Adipocyte (in vitro differentiated cells): ENCODE results near the gene TDRD7.
A peak's percentile ranks its signal among the peaks of the same experiment; 100 is the strongest.

ENCODE experiments used
- DNase-seq: peaks from one replicate; pipeline ENCODE4 v3.0.0-alpha.2; 2015; ENCODE audit warnings: low read depth
- H3K27me3 ChIP-seq: replicated peaks from 2 replicates; pipeline ENCODE4 v1.7.0; 2013; ENCODE audit warnings: mild to moderate bottlenecking, low read length, moderate library complexity; ENCODE audit not compliant: control insufficient read depth, insufficient read depth
- H3K36me3 ChIP-seq: 2 replicates; pipeline ENCODE4 v1.7.0; 2013; ENCODE audit warnings: low read length, mild to moderate bottlenecking, moderate library complexity; ENCODE audit not compliant: control insufficient read depth, insufficient read depth, severe bottlenecking
- H3K4me1 ChIP-seq: 2 replicates; pipeline ENCODE4 v1.7.0; 2013; ENCODE audit warnings: mild to moderate bottlenecking, low read length, moderate library complexity; ENCODE audit not compliant: control insufficient read depth, insufficient read depth
- H3K4me3 ChIP-seq: 2 replicates; pipeline ENCODE4 v1.7.0; 2013; ENCODE audit warnings: mild to moderate bottlenecking, low read length, moderate library complexity
- H3K9ac ChIP-seq: 2 replicates; pipeline ENCODE4 v1.7.0; 2013; ENCODE audit warnings: mild to moderate bottlenecking, low read length, moderate library complexity
- H3K9me3 ChIP-seq: 2 replicates; pipeline ENCODE4 v1.7.0; 2013; ENCODE audit warnings: mild to moderate bottlenecking, low read length, moderate library complexity; ENCODE audit not compliant: control insufficient read depth

TDRD7 gene

DNA sequence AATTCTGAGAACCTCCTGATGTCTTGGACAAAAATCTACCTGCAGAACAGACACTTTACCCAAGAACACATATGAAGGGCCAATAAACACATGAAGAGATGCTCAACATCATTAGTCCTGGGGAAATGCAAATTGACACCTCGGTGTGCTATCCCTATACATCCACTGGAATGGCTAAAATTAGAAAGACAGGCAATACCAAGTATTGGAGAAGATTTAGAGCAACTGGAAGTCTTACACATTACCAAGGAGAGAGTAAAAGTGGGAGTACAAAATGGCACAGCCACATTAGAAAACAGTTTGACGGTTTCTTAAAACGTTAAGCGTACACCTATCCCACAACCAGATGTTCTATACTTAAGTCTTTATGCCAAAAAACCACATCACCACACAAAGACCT is 3.3 kb upstream of the TDRD7 start:
- Histone ChIP-seq H3K9ac (no peak overlapping the region), H3K4me3 (no peak overlapping the region), H3K9me3 (peaks cover 20% of the 10 kb centered on the region), H3K36me3 (no peaks in the 10 kb centered on the region), H3K4me1 (peaks cover 9% of the 10 kb centered on the region), H3K27me3 (peaks cover 31% of the 10 kb centered on the region)
- DNase-seq = no peak

DNA sequence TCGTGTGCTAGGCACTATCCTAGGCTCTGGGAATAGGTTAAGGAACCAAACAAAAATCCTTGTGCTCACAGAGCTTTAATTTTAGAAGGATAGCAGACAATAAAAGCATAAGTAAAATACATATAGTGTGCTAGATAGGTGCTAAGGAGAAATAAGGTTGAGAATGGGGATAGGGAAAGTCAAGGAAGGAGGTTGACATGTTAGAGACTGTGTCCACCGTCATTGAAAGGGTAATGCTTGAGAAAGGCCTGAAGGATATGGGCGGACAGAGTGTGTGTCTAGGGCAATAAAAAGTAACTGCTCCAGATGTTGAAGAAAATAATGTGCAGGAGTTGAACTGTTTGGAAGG is 482 bp upstream of the TDRD7 start:
- no peak for DNase-seq
- Histone ChIP-seq H3K4me3 (peak overlapping the region; percentile 78), H3K9me3 (peaks cover 10% of the 10 kb centered on the region), H3K9ac (peak overlapping the region; percentile 78), H3K36me3 (no peaks in the 10 kb centered on the region), H3K27me3 (peaks cover 24% of the 10 kb centered on the region), H3K4me1 (peaks cover 9% of the 10 kb centered on the region)

DNA sequence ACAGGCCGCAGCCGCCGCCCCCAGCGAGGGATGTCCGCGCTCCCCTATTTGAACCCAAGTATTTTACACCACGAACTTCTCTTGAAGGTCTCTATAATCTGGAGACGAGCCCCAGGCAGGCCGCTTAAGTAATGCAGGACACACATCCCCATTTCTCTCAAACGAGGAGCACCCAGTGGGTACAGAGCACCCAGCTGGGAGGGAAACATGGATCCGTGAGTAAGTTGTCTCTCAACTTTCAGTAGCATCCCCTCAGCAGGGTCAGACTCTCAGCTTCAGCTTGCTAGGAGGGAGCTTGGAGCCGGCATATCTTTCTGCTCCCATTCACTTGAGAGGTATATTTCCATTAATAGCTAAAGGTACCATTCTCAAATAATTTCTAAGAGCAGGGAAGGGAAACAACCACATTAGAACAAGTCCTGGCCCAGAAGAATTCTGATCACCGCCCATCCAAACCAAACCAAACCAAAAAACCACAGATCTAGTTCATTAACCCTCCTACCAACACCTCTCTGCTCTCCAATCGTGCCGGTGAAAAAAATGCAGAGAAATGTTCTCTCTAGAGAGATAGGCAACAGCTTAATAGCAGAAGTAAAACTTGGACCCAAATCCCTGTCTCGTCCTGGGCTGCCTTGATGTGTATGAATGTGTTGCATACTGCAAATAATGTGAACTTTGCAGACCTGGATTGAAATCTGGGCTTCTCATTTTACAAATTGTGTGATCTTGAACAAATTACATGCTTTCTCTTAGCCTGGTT is 910 bp downstream of the TDRD7 start:
- H3K9ac ChIP-seq = peak overlapping the region; percentile 74
- H3K36me3 ChIP-seq = no peaks in the 10 kb centered on the region
- H3K4me1 ChIP-seq = peaks cover 9% of the 10 kb centered on the region
- peak overlapping the region; percentile 84 for H3K4me3 ChIP-seq
- H3K27me3 ChIP-seq = peaks cover 10% of the 10 kb centered on the region
- peaks cover 10% of the 10 kb centered on the region for H3K9me3 ChIP-seq
- DNase-seq = peak; percentile 14

DNA sequence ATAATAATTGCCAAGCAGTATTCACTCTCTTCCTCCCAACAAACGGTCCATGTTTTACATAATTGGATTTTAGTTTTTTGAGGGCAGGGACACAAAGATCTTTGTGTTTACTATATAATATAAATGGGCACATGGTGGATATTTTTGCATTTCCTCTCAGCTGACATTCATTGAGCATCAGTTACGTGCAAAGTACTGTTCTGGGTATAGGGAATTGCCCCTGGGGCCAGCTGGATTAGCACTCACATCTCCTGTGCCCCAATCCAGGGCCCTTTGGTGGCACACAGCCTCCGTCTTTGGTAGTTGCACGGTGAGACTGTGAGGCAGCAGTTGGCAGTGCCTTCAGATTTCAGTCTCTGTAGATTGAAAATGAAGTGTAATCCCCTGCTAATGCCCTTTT is 1.6 kb downstream of the TDRD7 start:
- peaks cover 9% of the 10 kb centered on the region for H3K4me1 ChIP-seq
- peaks cover 9% of the 10 kb centered on the region for H3K9me3 ChIP-seq
- DNase-seq = no peak
- peaks cover 7% of the 10 kb centered on the region for H3K27me3 ChIP-seq
- H3K36me3 ChIP-seq = no peaks in the 10 kb centered on the region
- H3K4me3 ChIP-seq = peak overlapping the region; percentile 84
- no peak overlapping the region for H3K9ac ChIP-seq

DNA sequence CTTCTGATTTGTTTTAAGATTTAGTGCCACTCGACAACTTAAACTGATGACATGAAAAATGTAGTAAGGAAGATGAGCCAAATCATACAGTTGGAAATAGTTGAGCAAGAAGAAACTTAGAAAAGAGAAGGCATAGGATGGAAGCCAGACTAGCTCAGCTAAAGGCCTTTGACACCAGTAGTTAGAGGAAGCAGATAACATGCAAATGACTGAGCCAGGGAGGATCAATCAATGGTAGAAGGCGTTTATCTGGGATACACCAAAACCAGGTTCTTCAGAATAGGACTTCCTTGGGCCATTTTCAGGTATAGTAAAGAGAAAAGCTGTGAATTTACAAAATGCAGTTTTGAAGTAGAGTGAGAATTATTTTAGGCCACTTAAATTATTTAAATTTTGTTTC is 3.2 kb downstream of the TDRD7 start:
- no peaks in the 10 kb centered on the region for H3K36me3 ChIP-seq
- H3K9ac ChIP-seq = no peak overlapping the region
- no peaks in the 10 kb centered on the region for H3K27me3 ChIP-seq
- no peak overlapping the region for H3K4me3 ChIP-seq
- DNase-seq = no peak
- H3K9me3 ChIP-seq = no peaks in the 10 kb centered on the region
- peaks cover 19% of the 10 kb centered on the region for H3K4me1 ChIP-seq

DNA sequence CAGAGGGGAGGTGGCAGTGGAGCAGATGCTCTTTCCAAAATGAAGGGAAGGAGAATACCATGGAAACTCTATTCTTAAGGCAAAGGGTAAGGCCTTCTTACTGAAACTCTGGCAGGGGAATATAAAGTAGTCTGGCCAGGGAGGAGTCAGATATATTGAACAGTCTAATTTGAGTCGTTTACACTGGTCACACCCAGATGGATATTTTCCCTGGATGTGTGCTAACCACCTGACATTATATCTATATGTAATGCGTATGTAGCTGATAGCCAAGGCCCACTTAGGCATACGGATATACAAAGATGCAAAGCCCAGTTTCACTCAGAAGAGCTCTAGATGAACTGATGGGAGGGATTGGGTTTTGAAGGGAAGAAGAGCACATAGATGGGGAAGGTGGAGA is 7.0 kb downstream of the TDRD7 start:
- Histone ChIP-seq H3K4me1 (peaks cover 10% of the 10 kb centered on the region), H3K9ac (no peak overlapping the region), H3K4me3 (no peak overlapping the region), H3K27me3 (no peaks in the 10 kb centered on the region), H3K36me3 (no peaks in the 10 kb centered on the region), H3K9me3 (no peaks in the 10 kb centered on the region)
- DNase-seq = no peak

DNA sequence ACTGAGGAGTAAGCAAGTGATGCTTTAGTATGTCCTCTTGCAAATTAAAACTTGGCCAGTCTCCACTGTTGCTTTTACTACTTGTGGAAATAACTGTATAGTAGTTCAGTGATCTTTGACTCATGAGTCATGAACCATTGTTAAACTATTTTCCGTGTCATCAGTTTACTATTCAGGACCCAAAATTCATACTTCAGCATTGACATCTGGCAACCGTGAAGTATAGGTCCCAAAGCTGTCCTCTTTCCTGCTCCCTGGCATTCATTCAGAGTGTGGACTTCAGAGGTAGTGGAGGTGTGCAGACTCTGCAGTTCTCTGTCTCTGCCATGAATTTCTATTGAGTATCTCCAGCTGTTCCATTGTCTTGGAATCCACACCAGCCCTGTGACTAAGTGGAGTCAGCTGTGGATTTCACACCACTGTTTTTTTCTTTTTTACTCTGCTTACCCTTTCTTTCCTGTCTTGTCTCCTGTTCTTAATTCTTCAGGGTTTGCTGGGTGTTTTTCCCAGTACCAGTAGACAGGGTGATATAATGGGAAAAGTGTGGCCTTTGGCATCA is 7.5 kb downstream of the TDRD7 start:
- H3K4me3 ChIP-seq = no peak overlapping the region
- H3K36me3 ChIP-seq = no peaks in the 10 kb centered on the region
- DNase-seq = peak; percentile 30
- H3K9ac ChIP-seq = no peak overlapping the region
- H3K9me3 ChIP-seq = no peaks in the 10 kb centered on the region
- H3K4me1 ChIP-seq = peaks cover 10% of the 10 kb centered on the region
- no peaks in the 10 kb centered on the region for H3K27me3 ChIP-seq

DNA sequence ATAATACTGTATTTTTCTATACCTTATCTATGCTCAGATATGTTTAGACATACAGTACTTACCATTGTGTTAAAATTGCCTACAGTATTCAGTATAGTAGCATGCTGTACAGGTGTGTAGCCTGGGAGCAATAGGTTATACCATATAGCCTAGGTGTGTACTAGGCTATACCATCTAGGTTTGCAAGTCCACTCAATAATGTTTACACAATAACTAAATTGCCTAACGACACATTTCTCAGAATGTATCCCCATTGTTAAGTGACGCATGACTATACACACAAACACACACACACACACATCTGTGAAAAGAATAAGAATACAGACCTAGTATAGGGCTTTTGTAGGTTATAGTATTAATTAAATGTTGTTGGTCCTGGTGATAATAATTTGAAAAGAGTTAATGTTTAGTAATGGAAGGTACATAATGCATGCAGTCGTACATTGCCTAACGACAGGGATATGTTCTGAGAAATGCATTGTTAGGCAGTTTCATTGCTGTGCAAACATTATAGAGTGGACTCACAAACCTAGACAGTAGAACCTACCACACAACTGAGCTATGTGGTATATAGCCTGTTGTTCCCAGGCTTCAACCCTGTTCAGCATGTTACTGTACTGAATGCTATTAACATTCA is 13.6 kb downstream of the TDRD7 start:
- H3K9me3 ChIP-seq = no peaks in the 10 kb centered on the region
- DNase-seq = no peak
- no peak overlapping the region for H3K9ac ChIP-seq
- peaks cover 10% of the 10 kb centered on the region for H3K36me3 ChIP-seq
- H3K27me3 ChIP-seq = no peaks in the 10 kb centered on the region
- H3K4me3 ChIP-seq = no peak overlapping the region
- H3K4me1 ChIP-seq = peaks cover 5% of the 10 kb centered on the region

DNA sequence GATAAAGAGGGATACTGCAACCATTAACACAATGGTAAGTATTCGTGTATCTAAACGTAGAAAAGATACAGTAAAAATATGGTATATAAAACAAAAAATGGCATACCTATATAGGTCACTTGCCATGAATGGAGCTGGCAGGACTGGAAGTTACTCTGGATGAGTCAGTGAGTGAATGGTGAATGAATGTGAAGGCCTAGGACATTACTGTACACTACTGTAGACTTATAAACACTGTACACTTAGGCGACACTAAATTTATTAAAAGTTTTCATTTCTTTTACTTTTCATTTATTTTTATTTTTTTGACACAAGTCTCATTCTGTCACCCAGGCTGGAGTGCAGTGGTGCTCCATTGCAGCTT is 14.1 kb downstream of the TDRD7 start:
- H3K27me3 ChIP-seq = no peaks in the 10 kb centered on the region
- DNase-seq = no peak
- no peak overlapping the region for H3K9ac ChIP-seq
- no peak overlapping the region for H3K4me3 ChIP-seq
- H3K9me3 ChIP-seq = no peaks in the 10 kb centered on the region
- H3K4me1 ChIP-seq = peaks cover 5% of the 10 kb centered on the region
- H3K36me3 ChIP-seq = peaks cover 10% of the 10 kb centered on the region

DNA sequence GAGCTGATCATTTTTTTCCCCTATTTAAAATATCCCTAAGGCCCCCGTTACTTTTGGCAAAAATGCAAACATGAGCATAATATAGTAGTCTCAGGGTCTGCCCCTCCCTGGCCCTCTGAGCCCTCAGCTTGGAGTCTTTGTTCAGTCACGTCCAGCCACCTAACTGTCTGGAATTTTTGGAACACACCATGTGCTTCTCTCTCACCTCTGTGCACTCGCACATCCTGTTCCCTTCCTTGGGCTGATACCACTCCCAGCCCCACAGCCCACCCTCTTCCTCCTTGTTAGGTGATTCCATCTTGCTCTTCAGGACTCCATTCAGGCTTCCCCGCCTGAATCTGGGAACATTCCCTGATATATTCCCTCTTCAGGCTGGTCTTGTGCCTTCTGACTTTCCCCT is 16.0 kb downstream of the TDRD7 start:
- DNase-seq = no peak
- peaks cover 17% of the 10 kb centered on the region for H3K36me3 ChIP-seq

DNA sequence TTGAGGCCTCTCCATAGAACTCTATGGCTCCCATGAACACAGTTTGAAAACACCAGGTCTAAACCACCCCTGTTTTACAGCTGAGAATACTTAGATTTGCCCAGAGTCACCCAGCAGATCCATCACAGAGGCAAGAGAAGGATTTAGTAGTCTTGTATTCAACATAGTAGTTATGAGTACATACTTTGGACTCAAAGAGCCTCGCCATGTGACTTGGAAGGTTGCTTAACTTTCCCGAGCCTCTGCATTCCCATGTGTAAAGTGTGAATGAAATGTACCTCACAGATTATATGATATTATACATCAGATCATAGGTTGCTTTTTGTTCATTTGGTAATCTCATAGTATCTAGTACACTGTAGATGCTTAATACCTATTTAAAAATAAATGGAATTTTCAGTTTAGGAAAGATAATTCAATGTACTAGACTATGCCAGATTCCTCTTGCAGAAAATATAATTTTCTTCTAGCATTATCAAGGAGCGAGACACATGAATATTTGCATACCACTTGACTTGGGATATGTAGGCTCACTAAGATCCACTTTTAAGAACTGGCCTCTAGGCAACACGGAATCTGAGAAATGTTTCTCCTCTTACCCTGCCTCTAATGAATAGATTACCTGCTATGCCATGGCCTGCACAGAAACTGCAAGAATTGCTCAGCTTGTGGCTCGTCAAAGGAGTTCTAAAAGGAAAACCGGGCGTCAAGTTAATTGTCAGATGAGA is 18.6 kb downstream of the TDRD7 start:
- H3K9ac ChIP-seq = no peak overlapping the region
- no peaks in the 10 kb centered on the region for H3K9me3 ChIP-seq
- no peak for DNase-seq
- H3K27me3 ChIP-seq = no peaks in the 10 kb centered on the region
- peaks cover 25% of the 10 kb centered on the region for H3K36me3 ChIP-seq
- H3K4me1 ChIP-seq = peaks cover 5% of the 10 kb centered on the region
- no peak overlapping the region for H3K4me3 ChIP-seq

More for the DNA sequence above, 16.0 kb downstream of the TDRD7 start:
- no peaks in the 10 kb centered on the region for H3K27me3 ChIP-seq
- H3K4me1 ChIP-seq = peaks cover 5% of the 10 kb centered on the region
- H3K9me3 ChIP-seq = no peaks in the 10 kb centered on the region
- H3K9ac ChIP-seq = no peak overlapping the region
- no peak overlapping the region for H3K4me3 ChIP-seq
